ENCODE data around the gene GAB4.
"Not testable (repeated sequence)": the region's sequence is repeated elsewhere in the genome, so short reads cannot be mapped to it uniquely, and the experiment has no call there.

DNA sequence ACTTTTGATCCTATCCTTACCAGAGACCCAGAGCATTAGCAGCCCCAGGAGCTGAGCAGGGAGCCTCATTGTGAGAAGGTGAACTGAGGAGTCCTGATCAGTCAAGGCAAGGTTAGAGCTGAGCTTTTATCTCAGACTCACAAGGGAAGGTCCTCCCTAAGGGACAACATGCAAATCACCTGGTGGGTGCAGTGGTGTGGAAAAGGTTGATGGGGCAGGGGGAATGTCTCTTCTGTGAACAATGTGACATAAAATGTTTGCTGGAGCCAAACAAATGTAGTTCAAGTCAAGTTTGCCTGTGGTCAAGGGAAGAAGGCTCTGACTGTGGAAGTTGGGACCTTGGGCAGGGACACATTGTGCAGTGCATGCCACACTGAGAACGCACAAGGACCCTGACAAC lies 93.1 kb downstream of the GAB4 start:
- TF ChIP-seq CTCF (conservative IDR thresholded peaks at IDR 0.05; ENCODE audit: low read depth, low read length); RAD21 (IDR thresholded peaks at IDR 0.05; ENCODE audit: low read length): not testable (repeated sequence)

All from IMR-90 (cell line).